Left ventricle myocardium inferior (tissue), 1 donor: ENCODE data around the gene MSH6. TPM values are rescaled to one million over a fixed set of nuclear protein-coding genes. Genes with fewer than 3 reads are reported as not detected.

Experiments used
- DNase-seq: peaks from one replicate; pipeline ENCODE4 v3.0.0-alpha.2; 2020
- H3K27ac ChIP-seq: fragments of 200-600 bp; replicated peaks from 2 replicates; pipeline ENCODE4 v1.8.0; 2021
- H3K27me3 ChIP-seq: fragments of 200-600 bp; 2 replicates; pipeline ENCODE4 v1.8.0; 2021; ENCODE audit warnings: low read depth
- H3K36me3 ChIP-seq: fragments of 200-600 bp; 2 replicates; pipeline ENCODE4 v1.8.0; 2021
- H3K4me1 ChIP-seq: fragments of 200-600 bp; 2 replicates; pipeline ENCODE4 v1.8.0; 2021
- H3K4me3 ChIP-seq: fragments of 200-600 bp; 2 replicates; pipeline ENCODE4 v1.8.0; 2021; ENCODE audit warnings: mild to moderate bottlenecking, moderate library complexity
- H3K9me3 ChIP-seq: fragments of 200-600 bp; replicated peaks from 2 replicates; pipeline ENCODE4 v1.8.0; 2021
- intact Hi-C: fragments of 100-400 bp; cut with micrococcal nuclease; formaldehyde crosslinking; loops from one replicate; pipeline ENCODE4 v1.11.0; 2022
- total RNA-seq: library from RNA; stranded (reverse); fragmentation: NEBNext Ultra II Directional; extraction: Animal tissue kit (Norgen Biotek cat#: 25700); gene quantifications from one replicate; pipeline ENCODE4 v1.2.1, GENCODE V29; 2021
- TF ChIP-seq, protein P1 (sequence below): fragments of 200-600 bp; IDR thresholded peaks from 2 replicates; pipeline ENCODE4 v1.8.0; 2021; ENCODE audit warnings: antibody characterized with exemption, mild to moderate bottlenecking, borderline replicate concordance
- donor health status: DM: no; HTN: yes; CAD: no; lungs with severe emphysema.

The MSH6 gene
- total RNA-seq, 1 donor from 2014 or later, result 21.5 TPM

DNA sequence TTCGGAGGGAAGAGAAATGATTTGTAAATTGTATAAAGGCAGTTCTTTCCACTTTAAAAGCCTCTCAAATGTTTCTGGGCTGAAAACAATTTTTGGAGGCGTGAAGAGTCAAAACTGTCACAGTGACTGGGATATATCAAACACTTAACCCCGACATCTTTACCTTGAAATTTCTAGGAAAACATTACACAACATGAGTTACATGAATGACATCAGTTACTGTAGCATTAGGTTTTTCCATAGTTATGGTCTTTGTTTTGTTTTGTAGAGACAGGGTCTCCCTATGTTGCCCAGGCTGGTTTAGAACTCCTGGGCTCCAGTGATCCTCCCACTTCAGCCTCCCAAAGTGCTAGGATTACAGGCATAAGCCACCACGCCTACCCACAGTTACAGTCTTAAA, 25.7 kb downstream of the MSH6 start:
- H3K27ac ChIP-seq, result no peak overlapping the region
- peaks cover 96% of the 10 kb centered on the region for H3K36me3 ChIP-seq

DNA sequence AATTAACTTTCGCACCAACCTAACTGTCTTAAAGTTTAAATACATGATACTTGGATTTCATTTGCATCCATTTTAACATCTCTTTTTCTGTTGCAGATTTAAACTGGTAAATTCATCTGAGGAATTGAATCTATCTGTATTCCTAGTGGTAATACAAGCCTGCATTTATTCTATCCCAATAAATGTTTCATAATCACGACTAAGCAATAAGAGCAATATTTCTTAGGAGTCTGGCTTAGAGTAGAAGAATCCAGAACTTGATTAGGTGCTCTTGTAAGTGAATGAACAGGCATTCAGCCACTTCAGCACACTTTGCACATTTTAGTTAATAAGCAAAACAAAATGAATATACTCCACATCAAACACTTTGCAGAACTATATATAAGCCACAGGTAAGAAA, 27.0 kb downstream of the MSH6 start:
- intact Hi-C loops, result no loop called here

More for the DNA sequence above, 25.7 kb downstream of the MSH6 start:
- Histone ChIP-seq H3K4me3 (no peak overlapping the region), H3K4me1 (peaks cover 26% of the 10 kb centered on the region), H3K27me3 (no peaks in the 10 kb centered on the region), H3K9me3 (peaks cover 3% of the 10 kb centered on the region)
- no peak for DNase-seq
- TF ChIP-seq, protein P1, sequence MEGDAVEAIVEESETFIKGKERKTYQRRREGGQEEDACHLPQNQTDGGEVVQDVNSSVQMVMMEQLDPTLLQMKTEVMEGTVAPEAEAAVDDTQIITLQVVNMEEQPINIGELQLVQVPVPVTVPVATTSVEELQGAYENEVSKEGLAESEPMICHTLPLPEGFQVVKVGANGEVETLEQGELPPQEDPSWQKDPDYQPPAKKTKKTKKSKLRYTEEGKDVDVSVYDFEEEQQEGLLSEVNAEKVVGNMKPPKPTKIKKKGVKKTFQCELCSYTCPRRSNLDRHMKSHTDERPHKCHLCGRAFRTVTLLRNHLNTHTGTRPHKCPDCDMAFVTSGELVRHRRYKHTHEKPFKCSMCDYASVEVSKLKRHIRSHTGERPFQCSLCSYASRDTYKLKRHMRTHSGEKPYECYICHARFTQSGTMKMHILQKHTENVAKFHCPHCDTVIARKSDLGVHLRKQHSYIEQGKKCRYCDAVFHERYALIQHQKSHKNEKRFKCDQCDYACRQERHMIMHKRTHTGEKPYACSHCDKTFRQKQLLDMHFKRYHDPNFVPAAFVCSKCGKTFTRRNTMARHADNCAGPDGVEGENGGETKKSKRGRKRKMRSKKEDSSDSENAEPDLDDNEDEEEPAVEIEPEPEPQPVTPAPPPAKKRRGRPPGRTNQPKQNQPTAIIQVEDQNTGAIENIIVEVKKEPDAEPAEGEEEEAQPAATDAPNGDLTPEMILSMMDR, result no peak
- intact Hi-C loops, result no loop called here

DNA sequence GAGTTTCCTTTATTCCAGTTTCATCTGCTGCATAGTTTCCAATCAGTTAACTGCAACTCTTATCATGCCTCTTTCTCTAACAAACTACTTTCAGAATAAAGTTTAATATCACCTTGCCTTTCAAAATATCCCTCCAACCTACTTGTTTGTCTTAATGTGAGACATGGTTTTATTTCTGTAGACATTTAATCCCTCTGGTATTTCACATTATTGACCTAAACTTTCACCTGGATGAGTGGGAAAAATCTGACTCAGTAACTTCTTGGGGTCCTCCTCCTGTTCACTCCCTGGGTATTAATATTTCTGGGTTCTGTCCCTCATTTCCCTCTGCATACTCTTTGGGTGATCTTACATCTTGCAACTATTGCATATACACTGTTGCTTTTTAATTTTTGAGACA, 27.9 kb downstream of the MSH6 start:
- H3K4me3 ChIP-seq, result no peak overlapping the region
- peaks cover 97% of the 10 kb centered on the region for H3K36me3 ChIP-seq
- no peaks in the 10 kb centered on the region for H3K27me3 ChIP-seq
- no peak overlapping the region for H3K27ac ChIP-seq
- no peaks in the 10 kb centered on the region for H3K9me3 ChIP-seq
- H3K4me1 ChIP-seq, result peaks cover 23% of the 10 kb centered on the region
- intact Hi-C loops, result no loop called here
- DNase-seq, result no peak
- TF ChIP-seq, protein P1, result no peak

More for the DNA sequence above, 27.0 kb downstream of the MSH6 start:
- DNase-seq, result no peak
- TF ChIP-seq, protein P1, result no peak
- H3K27me3 ChIP-seq, result no peaks in the 10 kb centered on the region
- peaks cover 26% of the 10 kb centered on the region for H3K4me1 ChIP-seq
- no peak overlapping the region for H3K4me3 ChIP-seq
- H3K36me3 ChIP-seq, result peaks cover 96% of the 10 kb centered on the region
- no peak overlapping the region for H3K27ac ChIP-seq
- H3K9me3 ChIP-seq, result no peaks in the 10 kb centered on the region

DNA sequence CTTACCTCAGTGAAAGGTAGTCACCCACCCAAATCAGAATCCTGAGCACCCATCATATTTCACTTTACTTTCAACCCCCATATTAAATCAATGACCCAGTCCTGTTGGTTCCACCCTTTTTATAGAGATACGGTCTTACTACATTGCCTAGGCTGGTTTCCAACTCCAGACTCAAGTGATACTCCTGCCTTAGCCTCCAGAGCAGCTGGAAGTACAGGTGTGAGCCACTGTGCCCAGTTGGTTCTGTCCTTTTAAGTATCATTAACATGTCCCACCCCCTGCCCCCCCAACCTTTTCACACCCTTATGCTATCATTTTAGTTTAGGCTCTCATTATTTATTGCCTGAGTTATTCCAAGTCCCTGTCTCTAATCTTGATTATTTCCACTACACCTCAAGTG, 28.7 kb downstream of the MSH6 start:
- H3K9me3 ChIP-seq, result no peaks in the 10 kb centered on the region
- no peak overlapping the region for H3K27ac ChIP-seq
- no peaks in the 10 kb centered on the region for H3K27me3 ChIP-seq
- H3K36me3 ChIP-seq, result peaks cover 97% of the 10 kb centered on the region
- H3K4me1 ChIP-seq, result peaks cover 17% of the 10 kb centered on the region
- no peak for DNase-seq
- TF ChIP-seq, protein P1, result no peak
- intact Hi-C loops, result no loop called here
- H3K4me3 ChIP-seq, result no peak overlapping the region

DNA sequence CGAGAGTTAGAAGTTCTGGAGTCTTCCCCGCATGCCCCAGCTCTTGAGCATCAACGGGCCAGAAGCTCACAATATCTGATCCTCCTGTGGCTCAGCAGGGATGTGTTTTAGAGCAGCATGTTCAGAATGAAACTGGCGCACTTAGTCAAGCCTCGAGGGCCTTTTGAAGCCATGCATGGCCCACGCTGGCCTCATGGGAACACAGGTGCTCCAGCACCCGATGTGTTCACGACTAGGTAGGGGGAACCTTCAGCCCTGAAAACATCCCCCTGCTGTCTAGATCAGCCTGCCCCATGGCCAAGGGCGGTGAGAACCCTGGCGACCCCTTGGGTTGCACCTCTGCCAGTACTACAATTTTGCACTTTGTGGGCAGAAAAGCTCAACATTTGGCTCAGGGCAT, 32.8 kb downstream of the MSH6 start:
- no peak for DNase-seq
- TF ChIP-seq, protein P1, result no peak
- Histone ChIP-seq H3K9me3 (no peaks in the 10 kb centered on the region), H3K4me1 (peaks cover 5% of the 10 kb centered on the region), H3K27ac (no peak overlapping the region), H3K36me3 (peaks cover 100% of the 10 kb centered on the region), H3K27me3 (no peaks in the 10 kb centered on the region), H3K4me3 (no peak overlapping the region)
- intact Hi-C loops, result no loop called here

DNA sequence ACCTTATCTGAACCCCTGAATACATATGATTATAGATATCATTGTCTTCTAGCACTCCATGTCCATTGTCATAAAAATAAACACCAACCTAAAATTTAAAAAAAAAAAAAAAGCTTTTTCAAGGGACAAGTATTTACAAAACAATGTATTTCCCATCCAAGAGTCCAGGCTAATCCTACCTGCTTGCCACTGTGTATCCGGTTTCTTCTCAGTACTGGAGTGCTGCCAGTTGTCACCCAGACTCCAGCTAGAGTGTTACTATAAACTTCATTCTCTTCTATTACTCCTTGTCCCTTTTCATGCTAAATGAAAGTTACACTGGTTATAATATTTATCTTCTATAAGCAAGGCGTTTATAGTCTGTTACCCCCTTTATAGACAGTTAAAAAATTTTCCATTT, 35.8 kb downstream of the MSH6 start:
- peaks cover 92% of the 10 kb centered on the region for H3K36me3 ChIP-seq
- no peak overlapping the region for H3K27ac ChIP-seq
- H3K4me3 ChIP-seq, result no peak overlapping the region
- TF ChIP-seq, protein P1, result no peak
- no peaks in the 10 kb centered on the region for H3K9me3 ChIP-seq
- H3K27me3 ChIP-seq, result no peaks in the 10 kb centered on the region
- H3K4me1 ChIP-seq, result no peaks in the 10 kb centered on the region
- intact Hi-C loops, result no loop called here
- no peak for DNase-seq
